ENCODE results near the gene GJB1. TPM values are rescaled to one million over a fixed set of nuclear protein-coding genes. Genes with fewer than 3 reads are reported as not detected.
A peak's percentile ranks its signal among the peaks of the same experiment; 100 is the strongest.

The GJB1 gene
- total RNA-seq, 1 donor = not detected

- H3K4me3 ChIP-seq (ENCODE audit: low read depth, low read length) = peak overlapping the region; percentile 56
- no peak for TF ChIP-seq CTCF (IDR thresholded peaks at IDR 0.05; ENCODE audit: insufficient read depth, low read depth, low read length)
- no peak for DNase-seq (ENCODE audit: low read depth)
Measured at GRCh38 chrX:71181558-71181909, 41.5 kb upstream of the GJB1 start.

- DNase-seq (ENCODE audit: low read depth) = peak; percentile 96
- H3K4me3 ChIP-seq (ENCODE audit: low read depth, low read length) = peak overlapping the region; percentile 56
- no peak for TF ChIP-seq CTCF (IDR thresholded peaks at IDR 0.05; ENCODE audit: insufficient read depth, low read depth, low read length)
Measured at GRCh38 chrX:71181910-71182799, 40.9 kb upstream of the GJB1 start.

GRCh38 chrX:71182871-71183270 is 40.2 kb upstream of the GJB1 start:
- no peak for TF ChIP-seq CTCF (IDR thresholded peaks at IDR 0.05; ENCODE audit: insufficient read depth, low read depth, low read length)
- no peak for DNase-seq (ENCODE audit: low read depth)
- H3K4me3 ChIP-seq (ENCODE audit: low read depth, low read length) = peak overlapping the region; percentile 48

- no peak for DNase-seq (ENCODE audit: low read depth)
- TF ChIP-seq CTCF (IDR thresholded peaks at IDR 0.05; ENCODE audit: insufficient read depth, low read depth, low read length) = no peak
- H3K4me3 ChIP-seq (ENCODE audit: low read depth, low read length) = no peak overlapping the region
Measured at GRCh38 chrX:71183341-71183740, 39.7 kb upstream of the GJB1 start.

- H3K4me3 ChIP-seq (ENCODE audit: low read depth, low read length) = no peak overlapping the region
- no peak for DNase-seq (ENCODE audit: low read depth)
- no peak for TF ChIP-seq CTCF (IDR thresholded peaks at IDR 0.05; ENCODE audit: insufficient read depth, low read depth, low read length)
Measured at GRCh38 chrX:71184092-71184491, 38.9 kb upstream of the GJB1 start.

- no peak for TF ChIP-seq CTCF (IDR thresholded peaks at IDR 0.05; ENCODE audit: insufficient read depth, low read depth, low read length)
- no peak overlapping the region for H3K4me3 ChIP-seq (ENCODE audit: low read depth, low read length)
- DNase-seq (ENCODE audit: low read depth) = no peak
Measured at GRCh38 chrX:71184803-71185495, 38.1 kb upstream of the GJB1 start.

All from fibroblast of villous mesenchyme (primary cell).